G401 (cell line): ENCODE measurements around the gene PRKN. TPM values are rescaled to one million over a fixed set of nuclear protein-coding genes. Genes with fewer than 3 reads are reported as not detected.
"Not testable (repeated sequence)": the region's sequence is repeated elsewhere in the genome, so short reads cannot be mapped to it uniquely, and the experiment has no call there.

Experiments
- DNase-seq: peaks from one replicate; pipeline ENCODE4 v3.0.0-alpha.2; 2015; ENCODE audit warnings: low spot score
- in situ Hi-C: cut with HindIII; loops from 2 replicates; pipeline ENCODE4 v1.10.0; 2016; ENCODE audit warnings: low sequenced_read_pairs, mixed read lengths
- total RNA-seq: library from RNA; depleted of rRNA; stranded (reverse); fragments of >200 nt; shearing (Covaris generic); gene quantifications from 2 replicates; pipeline ENCODE4 v1.2.3, GENCODE V29; 2014

PRKN gene
- total RNA-seq, 1 experiment from 2014 or later, result 1.1 TPM

- in situ Hi-C loops, result no loop called here
Measured at GRCh38 chr6:161522276-161522675, 1205.3 kb downstream of the PRKN start.

GRCh38 chr6:161511447-161512095 is 1216.0 kb downstream of the PRKN start:
- DNase-seq, result peak; percentile 64
- in situ Hi-C loops, result no loop called here

More at GRCh38 chr6:161522276-161522675, 1205.3 kb downstream of the PRKN start:
- peak; percentile 78 for DNase-seq

- no peak for DNase-seq
- in situ Hi-C loops, result no loop called here
Measured at GRCh38 chr6:161508341-161508740, 1219.2 kb downstream of the PRKN start.

- in situ Hi-C loops, result no loop called here
Measured at GRCh38 chr6:161507375-161507774, 1220.2 kb downstream of the PRKN start.

GRCh38 chr6:161503570-161503969 is 1224.0 kb downstream of the PRKN start:
- DNase-seq, result no peak
- in situ Hi-C loops, result no loop called here

More at GRCh38 chr6:161507375-161507774, 1220.2 kb downstream of the PRKN start:
- DNase-seq, result no peak

GRCh38 chr6:161498881-161499280 is 1228.7 kb downstream of the PRKN start:
- no peak for DNase-seq
- in situ Hi-C loops, result no loop called here

GRCh38 chr6:161498359-161498758 is 1229.2 kb downstream of the PRKN start:
- no peak for DNase-seq
- in situ Hi-C loops, result no loop called here

GRCh38 chr6:161496941-161497340 is 1230.6 kb downstream of the PRKN start:
- no peak for DNase-seq
- in situ Hi-C loops, result no loop called here

- DNase-seq, in situ Hi-C loops: not testable (repeated sequence)
Measured at GRCh38 chr6:161496271-161496670, 1231.3 kb downstream of the PRKN start.

- no peak for DNase-seq
- in situ Hi-C loops, result no loop called here
Measured at GRCh38 chr6:161494566-161494965, 1233.0 kb downstream of the PRKN start.

- DNase-seq, result no peak
- in situ Hi-C loops, result no loop called here
Measured at GRCh38 chr6:161493576-161494118, 1233.9 kb downstream of the PRKN start.

GRCh38 chr6:161489626-161490306 is 1237.8 kb downstream of the PRKN start:
- DNase-seq, result peak; percentile 25
- in situ Hi-C loops, result no loop called here

GRCh38 chr6:161487694-161488093 is 1239.9 kb downstream of the PRKN start:
- DNase-seq, result no peak
- in situ Hi-C loops, result no loop called here

GRCh38 chr6:161487217-161487531 is 1240.4 kb downstream of the PRKN start:
- no peak for DNase-seq
- in situ Hi-C loops, result no loop called here

GRCh38 chr6:161486361-161487216 is 1241.0 kb downstream of the PRKN start:
- in situ Hi-C loops, result no loop called here
- no peak for DNase-seq

GRCh38 chr6:161482517-161482858 is 1245.1 kb downstream of the PRKN start:
- in situ Hi-C loops, result no loop called here
- no peak for DNase-seq

GRCh38 chr6:161481786-161482516 is 1245.6 kb downstream of the PRKN start:
- in situ Hi-C loops, result no loop called here
- DNase-seq, result no peak

GRCh38 chr6:161480421-161481155 is 1247.0 kb downstream of the PRKN start:
- no peak for DNase-seq
- in situ Hi-C loops, result no loop called here

- in situ Hi-C loops, result no loop called here
- DNase-seq, result no peak
Measured at GRCh38 chr6:161479376-161479775, 1248.2 kb downstream of the PRKN start.
